ENCODE measurements around the gene G0S2.

The G0S2 gene

GRCh38 chr1:209708297-209708696 is 33.1 kb downstream of the G0S2 start:
- no peak overlapping the region for H3K4me3 Mint-ChIP-seq

GRCh38 chr1:209710093-209710492 is 34.9 kb downstream of the G0S2 start:
- peak overlapping the region; percentile 67 for H3K27ac Mint-ChIP-seq
- ATAC-seq (peak; percentile 74), DNase-seq (no peak)
- H3K4me1 Mint-ChIP-seq = peaks cover 72% of the 10 kb centered on the region
- peak overlapping the region; percentile 41 for H3K4me3 Mint-ChIP-seq
- peaks cover 6% of the 10 kb centered on the region for H3K36me3 Mint-ChIP-seq (ENCODE audit: low read depth)
- no peaks in the 10 kb centered on the region for H3K9me3 Mint-ChIP-seq
- no peaks in the 10 kb centered on the region for H3K27me3 Mint-ChIP-seq

More at GRCh38 chr1:209708297-209708696, 33.1 kb downstream of the G0S2 start:
- peaks cover under 1% of the 10 kb centered on the region for H3K36me3 Mint-ChIP-seq (ENCODE audit: low read depth)
- no peak for ATAC-seq
- no peaks in the 10 kb centered on the region for H3K27me3 Mint-ChIP-seq
- H3K27ac Mint-ChIP-seq = no peak overlapping the region
- H3K9me3 Mint-ChIP-seq = no peaks in the 10 kb centered on the region
- no peak for DNase-seq
- peaks cover 76% of the 10 kb centered on the region for H3K4me1 Mint-ChIP-seq

- Mint-ChIP-seq H3K36me3 (ENCODE audit: low read depth) (peaks cover 6% of the 10 kb centered on the region), H3K9me3 (no peaks in the 10 kb centered on the region), H3K27me3 (no peaks in the 10 kb centered on the region), H3K4me1 (peaks cover 70% of the 10 kb centered on the region), H3K27ac (peak overlapping the region; percentile 36), H3K4me3 (peak overlapping the region; percentile 41)
- ATAC-seq (no peak), DNase-seq (no peak)
These were observed 35.6 kb downstream of the G0S2 start for GRCh38 chr1:209710847-209711246.

GRCh38 chr1:209714338-209714737 is 39.1 kb downstream of the G0S2 start:
- Mint-ChIP-seq H3K27ac (peak overlapping the region; percentile 77), H3K27me3 (no peaks in the 10 kb centered on the region), H3K4me1 (peaks cover 70% of the 10 kb centered on the region), H3K4me3 (peak overlapping the region; percentile 69), H3K36me3 (ENCODE audit: low read depth) (peaks cover 12% of the 10 kb centered on the region), H3K9me3 (peaks cover 3% of the 10 kb centered on the region)
- ATAC-seq (peak; percentile 11), DNase-seq (no peak)

- Mint-ChIP-seq H3K9me3 (peaks cover 6% of the 10 kb centered on the region), H3K4me1 (peaks cover 60% of the 10 kb centered on the region), H3K4me3 (peak overlapping the region; percentile 69), H3K27me3 (no peaks in the 10 kb centered on the region), H3K36me3 (ENCODE audit: low read depth) (peaks cover 14% of the 10 kb centered on the region), H3K27ac (peak overlapping the region; percentile 81)
- DNase-seq (no peak), ATAC-seq (no peak)
These were observed 40.1 kb downstream of the G0S2 start for GRCh38 chr1:209715314-209715713.

GRCh38 chr1:209717818-209718217 is 42.6 kb downstream of the G0S2 start:
- Mint-ChIP-seq H3K27ac (peak overlapping the region; percentile 77), H3K4me1 (peaks cover 63% of the 10 kb centered on the region), H3K27me3 (no peaks in the 10 kb centered on the region), H3K9me3 (peaks cover 6% of the 10 kb centered on the region), H3K4me3 (peak overlapping the region; percentile 0), H3K36me3 (ENCODE audit: low read depth) (peaks cover 17% of the 10 kb centered on the region)
- DNase-seq (no peak), ATAC-seq (peak; percentile 50)

GRCh38 chr1:209720326-209720725 is 45.1 kb downstream of the G0S2 start:
- Mint-ChIP-seq H3K4me3 (no peak overlapping the region), H3K9me3 (peaks cover 8% of the 10 kb centered on the region), H3K27me3 (no peaks in the 10 kb centered on the region), H3K27ac (no peak overlapping the region), H3K36me3 (ENCODE audit: low read depth) (peaks cover 11% of the 10 kb centered on the region), H3K4me1 (peaks cover 74% of the 10 kb centered on the region)
- no peak for DNase-seq
- ATAC-seq = no peak

GRCh38 chr1:209720826-209721225 is 45.6 kb downstream of the G0S2 start:
- H3K4me3 Mint-ChIP-seq = no peak overlapping the region
- peaks cover 11% of the 10 kb centered on the region for H3K36me3 Mint-ChIP-seq (ENCODE audit: low read depth)
- ATAC-seq = no peak
- H3K27me3 Mint-ChIP-seq = no peaks in the 10 kb centered on the region
- peaks cover 74% of the 10 kb centered on the region for H3K4me1 Mint-ChIP-seq
- H3K9me3 Mint-ChIP-seq = peaks cover 12% of the 10 kb centered on the region
- H3K27ac Mint-ChIP-seq = no peak overlapping the region
- no peak for DNase-seq

GRCh38 chr1:209721323-209721722 is 46.1 kb downstream of the G0S2 start:
- Mint-ChIP-seq H3K27me3 (no peaks in the 10 kb centered on the region), H3K9me3 (peaks cover 12% of the 10 kb centered on the region), H3K4me1 (peaks cover 72% of the 10 kb centered on the region), H3K27ac (peak overlapping the region; percentile 100), H3K36me3 (ENCODE audit: low read depth) (peaks cover 9% of the 10 kb centered on the region), H3K4me3 (no peak overlapping the region)
- ATAC-seq (no peak), DNase-seq (no peak)

GRCh38 chr1:209723265-209723664 is 48.1 kb downstream of the G0S2 start:
- no peak for DNase-seq
- H3K27me3 Mint-ChIP-seq = no peaks in the 10 kb centered on the region
- no peak for ATAC-seq
- peak overlapping the region; percentile 100 for H3K27ac Mint-ChIP-seq
- peaks cover 11% of the 10 kb centered on the region for H3K36me3 Mint-ChIP-seq (ENCODE audit: low read depth)
- H3K4me3 Mint-ChIP-seq = no peak overlapping the region
- H3K9me3 Mint-ChIP-seq = peaks cover 17% of the 10 kb centered on the region
- peaks cover 72% of the 10 kb centered on the region for H3K4me1 Mint-ChIP-seq

GRCh38 chr1:209723756-209724693 is 48.8 kb downstream of the G0S2 start:
- Mint-ChIP-seq H3K27ac (peak overlapping the region; percentile 100), H3K36me3 (ENCODE audit: low read depth) (peaks cover 11% of the 10 kb centered on the region), H3K9me3 (peaks cover 17% of the 10 kb centered on the region), H3K4me1 (peaks cover 71% of the 10 kb centered on the region), H3K4me3 (peak overlapping the region; percentile 64), H3K27me3 (no peaks in the 10 kb centered on the region)
- peak; percentile 56 for DNase-seq
- ATAC-seq = peak; percentile 90
